Measurements from ENCODE around the gene CTSZ. TPM values are rescaled to one million over a fixed set of nuclear protein-coding genes. Genes with fewer than 3 reads are reported as not detected.

CTSZ gene
- total RNA-seq, 1 donor from 2014 or later = 73.7 TPM

DNA sequence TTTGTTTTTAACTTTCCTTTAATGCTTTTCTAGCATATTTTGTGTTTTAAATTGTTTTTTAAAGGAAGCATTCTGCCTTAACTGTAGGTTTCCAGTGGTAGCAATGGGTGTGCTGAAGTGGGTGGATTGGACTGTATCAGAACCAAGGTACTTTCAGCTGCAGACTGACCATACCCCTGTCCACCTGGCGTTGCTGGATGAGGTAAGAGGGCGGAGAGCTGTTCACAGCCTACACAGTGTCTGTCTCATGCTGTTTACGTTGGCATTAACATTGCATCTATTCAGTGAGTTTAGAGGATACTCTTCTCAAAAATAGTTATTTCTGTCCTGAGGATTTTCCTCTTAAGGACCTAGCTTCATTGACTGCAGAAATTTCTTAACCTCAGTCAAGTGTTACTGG lies 14.1 kb downstream of the CTSZ start:
- FAIRE-seq = no peak
- peaks cover 42% of the 10 kb centered on the region for H3K36me3 ChIP-seq (ENCODE audit: control insufficient read depth, insufficient read depth, low read length)

DNA sequence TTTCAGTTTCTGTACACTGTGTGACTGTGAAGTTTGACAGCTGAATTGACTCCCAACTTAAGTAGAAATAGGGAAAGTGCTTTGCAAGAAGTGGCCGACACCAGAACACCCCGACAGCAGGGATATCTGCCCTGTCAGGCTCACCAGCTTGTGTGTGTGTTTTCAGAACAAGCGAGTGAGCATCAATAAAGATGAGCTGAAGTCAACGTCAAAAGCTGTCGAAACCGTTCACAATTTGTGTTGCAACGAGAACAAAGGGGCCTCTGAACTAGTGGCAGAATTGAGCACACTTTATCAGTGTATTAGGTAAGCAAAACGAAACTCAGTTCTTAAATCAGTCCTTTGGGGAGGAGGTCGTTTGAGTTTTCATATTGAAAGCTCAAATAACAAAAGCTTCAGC lies 15.3 kb downstream of the CTSZ start:
- FAIRE-seq (no peak), DNase-seq (ENCODE audit: low read depth) (no peak)

More for the DNA sequence above, 14.1 kb downstream of the CTSZ start:
- TF ChIP-seq CTCF (IDR thresholded peaks at IDR 0.05; ENCODE audit: insufficient read depth, low read length, severe bottlenecking) = no peak
- Histone ChIP-seq H3K27me3 (ENCODE audit: control insufficient read depth, insufficient read depth, low read length) (no peaks in the 10 kb centered on the region), H3K4me3 (ENCODE audit: low read depth, low read length) (no peak overlapping the region)
- DNase-seq (ENCODE audit: low read depth) = no peak

DNA sequence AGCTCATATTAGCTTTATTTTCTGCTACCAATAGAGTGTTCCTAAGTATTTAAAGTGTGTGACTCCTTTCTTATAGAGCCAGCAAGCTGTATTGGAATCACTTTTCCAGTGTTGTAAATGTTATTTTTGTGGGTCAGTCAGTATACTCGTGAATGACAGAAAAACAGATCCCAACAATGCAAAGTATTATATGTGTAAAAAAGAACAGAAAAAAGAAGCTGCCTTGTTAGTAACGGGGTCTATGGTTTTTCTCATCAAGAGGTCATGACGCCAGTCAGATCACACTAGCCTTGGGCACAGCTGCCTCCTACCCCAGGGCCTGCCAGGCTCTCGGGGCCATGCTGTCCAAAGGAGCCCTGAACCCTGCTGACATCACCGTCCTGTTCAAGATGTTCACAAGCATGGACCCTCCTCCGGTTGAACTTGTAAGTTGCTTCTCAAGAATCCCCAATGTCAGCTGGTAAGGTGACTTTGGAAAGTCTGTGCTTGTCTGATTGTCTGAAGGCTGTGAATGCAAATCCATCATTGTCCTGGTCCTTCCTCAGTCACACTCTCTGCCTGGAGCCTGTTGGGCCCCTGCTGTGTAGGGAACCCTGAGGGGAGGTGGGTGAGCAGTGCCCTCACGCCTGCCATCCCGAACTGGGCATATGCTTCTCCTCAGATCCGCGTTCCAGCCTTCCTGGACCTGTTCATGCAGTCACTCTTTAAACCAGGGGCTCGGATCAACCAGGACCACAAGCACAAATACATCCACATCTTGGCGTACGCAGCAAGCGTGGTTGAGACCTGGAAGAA lies 16.2 kb downstream of the CTSZ start:
- DNase-seq (ENCODE audit: low read depth) (no peak), FAIRE-seq (no peak)
- Histone ChIP-seq H3K4me3 (ENCODE audit: low read depth, low read length) (no peak overlapping the region), H3K36me3 (ENCODE audit: control insufficient read depth, insufficient read depth, low read length) (peaks cover 39% of the 10 kb centered on the region), H3K27me3 (ENCODE audit: control insufficient read depth, insufficient read depth, low read length) (no peaks in the 10 kb centered on the region)
- TF ChIP-seq CTCF (IDR thresholded peaks at IDR 0.05; ENCODE audit: insufficient read depth, low read length, severe bottlenecking) = no peak

More for the DNA sequence above, 15.3 kb downstream of the CTSZ start:
- Histone ChIP-seq H3K36me3 (ENCODE audit: control insufficient read depth, insufficient read depth, low read length) (peaks cover 41% of the 10 kb centered on the region), H3K4me3 (ENCODE audit: low read depth, low read length) (no peak overlapping the region), H3K27me3 (ENCODE audit: control insufficient read depth, insufficient read depth, low read length) (no peaks in the 10 kb centered on the region)
- no peak for TF ChIP-seq CTCF (IDR thresholded peaks at IDR 0.05; ENCODE audit: insufficient read depth, low read length, severe bottlenecking)

DNA sequence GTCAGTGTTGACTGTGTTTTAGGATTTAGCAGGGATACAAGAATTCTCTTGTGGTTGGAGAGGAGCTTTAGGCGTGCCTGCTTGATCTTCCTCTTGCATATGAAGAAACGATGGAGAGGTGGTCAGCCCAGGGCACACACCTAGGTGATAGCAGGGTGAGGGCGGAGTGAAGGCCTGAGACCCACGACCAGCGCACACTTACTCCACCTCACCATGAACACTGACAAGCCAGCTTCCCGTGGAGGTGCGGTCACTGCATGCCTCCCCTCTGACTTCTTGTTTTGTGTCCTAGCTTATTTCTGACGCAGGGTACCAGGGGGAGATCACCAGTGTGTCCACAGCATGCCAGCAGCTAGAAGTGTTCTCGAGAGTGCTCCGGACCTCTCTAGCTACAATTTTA lies 17.9 kb downstream of the CTSZ start:
- TF ChIP-seq CTCF (IDR thresholded peaks at IDR 0.05; ENCODE audit: insufficient read depth, low read length, severe bottlenecking) = no peak
- DNase-seq (ENCODE audit: low read depth) (no peak), FAIRE-seq (no peak)
- H3K27me3 ChIP-seq (ENCODE audit: control insufficient read depth, insufficient read depth, low read length) = no peaks in the 10 kb centered on the region
- no peak overlapping the region for H3K4me3 ChIP-seq (ENCODE audit: low read depth, low read length)
- H3K36me3 ChIP-seq (ENCODE audit: control insufficient read depth, insufficient read depth, low read length) = peaks cover 33% of the 10 kb centered on the region

- DNase-seq (ENCODE audit: low read depth) (no peak), FAIRE-seq (no peak)
- Histone ChIP-seq H3K27me3 (ENCODE audit: control insufficient read depth, insufficient read depth, low read length) (no peaks in the 10 kb centered on the region), H3K4me3 (ENCODE audit: low read depth, low read length) (no peak overlapping the region), H3K36me3 (ENCODE audit: control insufficient read depth, insufficient read depth, low read length) (peaks cover 29% of the 10 kb centered on the region)
- no peak for TF ChIP-seq CTCF (IDR thresholded peaks at IDR 0.05; ENCODE audit: insufficient read depth, low read length, severe bottlenecking)
Observed at GRCh38 chr20:58988565-58988882, 18.5 kb downstream of the CTSZ start.

Data from bronchial epithelial cell (primary cell).